ENCODE measurements around the gene MAPKAP1.

MAPKAP1 gene

GRCh38 chr9:125732562-125732961 is 25.6 kb upstream of the MAPKAP1 start:
- Histone ChIP-seq H3K36me3 (ENCODE audit: insufficient read depth, low read length) (no peaks in the 10 kb centered on the region), H3K4me3 (ENCODE audit: low read depth in 1 of 2, low read length in 2 of 2) (no peak overlapping the region), H3K27ac (ENCODE audit: low read length) (no peak overlapping the region), H3K27me3 (ENCODE audit: insufficient read depth, low read length, poor library complexity) (no peaks in the 10 kb centered on the region), H3K9me3 (ENCODE audit: insufficient read depth, low read length, severe bottlenecking) (no peaks in the 10 kb centered on the region), H3K79me2 (ENCODE audit: insufficient read depth, low read length) (no peaks in the 10 kb centered on the region), H3K4me2 (ENCODE audit: insufficient read depth, low read length) (no peak overlapping the region), H2AFZ (ENCODE audit: low read depth, low read length) (no peak overlapping the region), H3K4me1 (ENCODE audit: insufficient read depth, low read length) (no peaks in the 10 kb centered on the region), H4K20me1 (ENCODE audit: insufficient read depth, low read length) (no peaks in the 10 kb centered on the region), H3K9ac (ENCODE audit: low read depth, low read length) (no peak overlapping the region)
- TF ChIP-seq, protein P1, sequence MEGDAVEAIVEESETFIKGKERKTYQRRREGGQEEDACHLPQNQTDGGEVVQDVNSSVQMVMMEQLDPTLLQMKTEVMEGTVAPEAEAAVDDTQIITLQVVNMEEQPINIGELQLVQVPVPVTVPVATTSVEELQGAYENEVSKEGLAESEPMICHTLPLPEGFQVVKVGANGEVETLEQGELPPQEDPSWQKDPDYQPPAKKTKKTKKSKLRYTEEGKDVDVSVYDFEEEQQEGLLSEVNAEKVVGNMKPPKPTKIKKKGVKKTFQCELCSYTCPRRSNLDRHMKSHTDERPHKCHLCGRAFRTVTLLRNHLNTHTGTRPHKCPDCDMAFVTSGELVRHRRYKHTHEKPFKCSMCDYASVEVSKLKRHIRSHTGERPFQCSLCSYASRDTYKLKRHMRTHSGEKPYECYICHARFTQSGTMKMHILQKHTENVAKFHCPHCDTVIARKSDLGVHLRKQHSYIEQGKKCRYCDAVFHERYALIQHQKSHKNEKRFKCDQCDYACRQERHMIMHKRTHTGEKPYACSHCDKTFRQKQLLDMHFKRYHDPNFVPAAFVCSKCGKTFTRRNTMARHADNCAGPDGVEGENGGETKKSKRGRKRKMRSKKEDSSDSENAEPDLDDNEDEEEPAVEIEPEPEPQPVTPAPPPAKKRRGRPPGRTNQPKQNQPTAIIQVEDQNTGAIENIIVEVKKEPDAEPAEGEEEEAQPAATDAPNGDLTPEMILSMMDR (IDR thresholded peaks at IDR 0.05; ENCODE audit: borderline replicate concordance, extremely low read depth, low read length, poor library complexity, severe bottlenecking), result no peak
- no peak for TF ChIP-seq EZH2 (IDR thresholded peaks at IDR 0.05; ENCODE audit: borderline replicate concordance, low read depth, low read length, severe bottlenecking)
- DNase-seq (no peak), ATAC-seq (ENCODE audit: insufficient read depth, low read depth) (no peak)

DNA sequence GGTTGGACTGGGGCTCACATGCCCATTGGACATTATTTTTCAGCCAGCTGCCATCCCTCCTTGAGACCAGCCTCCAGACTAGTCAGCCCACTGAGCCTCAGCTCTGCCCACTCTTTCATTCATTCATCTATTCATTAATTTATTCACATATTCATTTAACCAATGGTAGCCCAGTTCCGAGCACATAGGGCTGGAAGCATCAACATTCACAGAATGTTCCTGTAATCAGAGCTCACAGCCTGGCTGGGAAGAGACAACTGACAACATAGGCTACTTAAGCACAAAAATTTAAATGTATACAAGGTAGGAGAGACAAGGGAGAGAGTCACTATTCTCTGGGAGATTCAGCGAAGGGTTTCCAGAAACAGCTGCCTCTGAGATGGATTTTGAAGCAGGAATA is 23.2 kb upstream of the MAPKAP1 start:
- no peak overlapping the region for H3K4me2 ChIP-seq (ENCODE audit: insufficient read depth, low read length)
- TF ChIP-seq, protein P1 (IDR thresholded peaks at IDR 0.05; ENCODE audit: borderline replicate concordance, extremely low read depth, low read length, poor library complexity, severe bottlenecking), result no peak
- no peak for TF ChIP-seq EZH2 (IDR thresholded peaks at IDR 0.05; ENCODE audit: borderline replicate concordance, low read depth, low read length, severe bottlenecking)
- H3K4me3 ChIP-seq (ENCODE audit: low read depth in 1 of 2, low read length in 2 of 2), result no peak overlapping the region
- H3K79me2 ChIP-seq (ENCODE audit: insufficient read depth, low read length), result no peaks in the 10 kb centered on the region
- H3K9ac ChIP-seq (ENCODE audit: low read depth, low read length), result no peak overlapping the region
- no peaks in the 10 kb centered on the region for H3K4me1 ChIP-seq (ENCODE audit: insufficient read depth, low read length)
- ATAC-seq (ENCODE audit: insufficient read depth, low read depth) (no peak), DNase-seq (no peak)
- H3K27me3 ChIP-seq (ENCODE audit: insufficient read depth, low read length, poor library complexity), result no peaks in the 10 kb centered on the region
- H3K9me3 ChIP-seq (ENCODE audit: insufficient read depth, low read length, severe bottlenecking), result no peaks in the 10 kb centered on the region
- no peak overlapping the region for H2AFZ ChIP-seq (ENCODE audit: low read depth, low read length)
- H3K36me3 ChIP-seq (ENCODE audit: insufficient read depth, low read length), result no peaks in the 10 kb centered on the region
- no peaks in the 10 kb centered on the region for H4K20me1 ChIP-seq (ENCODE audit: insufficient read depth, low read length)
- H3K27ac ChIP-seq (ENCODE audit: low read length), result no peak overlapping the region

GRCh38 chr9:125726456-125727132 is 19.6 kb upstream of the MAPKAP1 start:
- H2AFZ ChIP-seq (ENCODE audit: low read depth, low read length), result no peak overlapping the region
- TF ChIP-seq EZH2 (IDR thresholded peaks at IDR 0.05; ENCODE audit: borderline replicate concordance, low read depth, low read length, severe bottlenecking), result no peak
- TF ChIP-seq, protein P1 (IDR thresholded peaks at IDR 0.05; ENCODE audit: borderline replicate concordance, extremely low read depth, low read length, poor library complexity, severe bottlenecking), result no peak

More at GRCh38 chr9:125726456-125727132, 19.6 kb upstream of the MAPKAP1 start:
- Histone ChIP-seq H3K9me3 (ENCODE audit: insufficient read depth, low read length, severe bottlenecking) (no peaks in the 10 kb centered on the region), H3K27me3 (ENCODE audit: insufficient read depth, low read length, poor library complexity) (no peaks in the 10 kb centered on the region), H3K79me2 (ENCODE audit: insufficient read depth, low read length) (no peaks in the 10 kb centered on the region), H3K36me3 (ENCODE audit: insufficient read depth, low read length) (no peaks in the 10 kb centered on the region), H3K4me2 (ENCODE audit: insufficient read depth, low read length) (no peak overlapping the region), H3K9ac (ENCODE audit: low read depth, low read length) (no peak overlapping the region), H3K4me1 (ENCODE audit: insufficient read depth, low read length) (no peaks in the 10 kb centered on the region), H3K4me3 (ENCODE audit: low read depth in 1 of 2, low read length in 2 of 2) (no peak overlapping the region), H4K20me1 (ENCODE audit: insufficient read depth, low read length) (no peaks in the 10 kb centered on the region), H3K27ac (ENCODE audit: low read length) (no peak overlapping the region)
- ATAC-seq (ENCODE audit: insufficient read depth, low read depth) (no peak), DNase-seq (no peak)

All from DND-41 (cell line).